Glomerular endothelial cell (primary cell): ENCODE data around the gene ZNF771. TPM values are rescaled to one million over a fixed set of nuclear protein-coding genes. Genes with fewer than 3 reads are reported as not detected.
"Not testable (repeated sequence)": the region's sequence is repeated elsewhere in the genome, so short reads cannot be mapped to it uniquely, and the experiment has no call there.

Experiments used
- DNase-seq: peaks from one replicate; pipeline ENCODE4 v3.0.0-alpha.2; 2011; ENCODE audit warnings: low read depth, low spot score; ENCODE audit errors: extremely low read depth
- total RNA-seq: library from RNA; depleted of rRNA; stranded (reverse); fragments of >200 nt; gene quantifications from 2 replicates; pipeline ENCODE4 v1.2.3, GENCODE V29; 2015

Gene ZNF771
- total RNA-seq, 1 donor from 2014 or later: 19.0 TPM

DNA sequence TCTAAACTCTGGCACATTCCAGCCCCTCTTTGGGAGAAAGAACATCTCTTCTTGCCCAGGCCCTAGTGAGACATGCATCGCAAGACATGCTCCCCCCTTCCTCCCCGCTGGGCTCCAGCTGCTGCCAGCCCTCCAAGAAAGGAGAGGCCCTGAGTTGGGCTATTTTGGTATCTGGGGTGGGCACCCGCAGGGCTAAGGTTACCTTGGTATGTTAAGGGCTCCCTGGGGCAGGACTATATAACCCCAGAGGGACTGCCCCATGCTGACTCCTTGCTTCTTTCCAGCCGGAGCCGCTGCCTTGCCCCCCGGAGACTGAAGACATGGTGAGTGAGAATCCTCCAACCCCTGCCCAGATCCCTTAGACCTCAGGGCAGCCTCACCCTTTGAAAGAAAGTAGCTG lies 32.9 kb upstream of the ZNF771 start, which contains the start of gene MYL11:
Gene MYL11 (plus strand): TSS at position 265 of the 400 bp plus-strand sequence. CDS start 56 bp downstream, at position 321.
- DNase-seq: no peak

DNA sequence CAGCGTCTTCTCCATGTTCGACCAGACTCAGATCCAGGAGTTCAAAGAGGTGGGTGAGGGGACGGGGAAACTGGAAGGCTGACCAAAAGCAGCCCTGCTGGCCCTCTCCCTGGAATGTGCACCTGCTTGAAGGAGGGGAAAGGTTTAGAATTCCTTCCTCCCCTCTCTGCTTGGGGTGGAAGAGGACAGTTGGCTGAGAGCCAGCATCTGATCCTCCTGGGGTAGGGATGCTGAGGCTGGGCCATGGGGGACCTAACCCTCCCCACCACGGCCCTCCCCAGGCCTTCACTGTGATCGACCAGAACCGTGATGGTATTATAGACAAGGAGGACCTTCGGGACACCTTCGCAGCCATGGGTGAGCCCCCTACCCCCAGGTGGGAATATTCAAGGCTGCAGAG lies 31.5 kb upstream of the ZNF771 start:
- DNase-seq: no peak

DNA sequence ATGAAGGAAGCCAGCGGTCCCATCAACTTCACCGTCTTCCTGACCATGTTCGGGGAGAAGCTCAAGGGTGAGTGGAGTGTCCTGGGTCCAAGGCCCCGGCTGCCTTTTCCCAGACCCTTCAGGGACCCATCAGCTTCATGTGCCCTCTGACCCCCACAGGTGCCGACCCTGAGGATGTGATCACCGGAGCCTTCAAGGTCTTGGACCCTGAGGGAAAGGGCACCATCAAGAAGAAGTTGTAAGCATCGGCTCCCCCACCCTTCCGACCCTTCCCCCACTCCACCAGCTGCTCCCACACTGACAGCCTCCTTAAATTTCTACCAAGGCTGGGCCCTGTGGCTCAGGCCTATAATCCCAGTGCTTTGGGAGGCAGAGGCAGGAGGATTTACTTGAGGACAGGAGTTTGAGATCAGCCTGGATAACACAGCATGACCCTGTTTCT lies 30.9 kb upstream of the ZNF771 start:
- no peak for DNase-seq

DNA sequence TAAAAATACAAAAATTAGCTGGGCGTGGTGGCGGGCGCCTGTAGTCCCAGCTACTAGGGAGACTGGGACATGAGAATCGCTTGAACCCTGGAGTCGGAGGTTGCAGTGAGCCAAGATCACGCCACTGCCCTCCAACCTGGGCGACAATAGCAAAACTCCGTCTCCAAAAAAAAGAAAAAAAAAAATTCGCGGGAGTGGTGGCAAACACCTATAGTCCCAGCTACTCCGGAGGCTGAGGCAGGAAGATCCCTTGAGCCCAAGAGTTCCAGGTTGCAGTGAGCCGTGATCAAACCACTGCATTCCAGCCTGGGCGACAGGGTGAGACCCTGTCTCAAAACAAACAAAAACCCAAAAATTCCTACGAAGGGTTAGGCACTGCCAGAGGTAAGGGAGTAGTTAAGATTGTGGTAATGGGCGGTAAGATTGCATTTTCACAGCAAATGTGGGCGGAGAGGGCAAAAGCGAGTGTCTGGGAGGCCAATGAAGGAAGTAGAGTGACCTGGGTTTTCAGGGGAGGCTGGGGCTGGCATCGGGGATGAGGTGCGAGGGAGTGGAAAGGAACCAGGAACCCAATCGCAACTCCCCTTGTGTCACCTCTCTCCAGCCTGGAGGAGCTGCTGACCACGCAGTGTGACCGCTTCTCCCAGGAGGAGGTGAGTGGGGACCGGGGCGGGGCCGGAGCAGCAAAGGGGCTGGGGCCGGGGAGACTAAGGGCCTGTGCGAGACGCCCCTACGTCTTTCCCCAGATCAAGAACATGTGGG lies 30.2 kb upstream of the ZNF771 start:
- DNase-seq: no peak

DNA sequence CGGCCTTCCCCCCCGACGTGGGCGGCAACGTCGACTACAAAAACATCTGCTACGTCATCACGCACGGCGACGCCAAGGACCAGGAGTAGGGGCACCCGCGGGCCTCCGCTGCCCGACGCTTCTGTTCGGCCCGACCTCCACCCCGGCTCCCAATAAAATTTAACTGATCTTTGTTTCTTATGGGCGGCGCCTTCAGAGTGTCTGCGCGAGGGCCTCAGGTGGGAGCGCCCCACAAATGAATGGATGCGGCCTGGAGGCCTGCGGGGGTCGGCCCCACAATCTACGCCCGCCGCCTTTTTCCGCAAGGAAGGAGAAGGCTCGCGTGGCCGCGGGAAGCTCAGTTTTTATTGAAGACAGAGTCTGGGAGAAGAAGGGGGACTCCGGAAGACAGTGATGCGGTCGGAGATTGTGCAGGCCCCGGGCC lies 29.6 kb upstream of the ZNF771 start:
- DNase-seq: no peak

DNA sequence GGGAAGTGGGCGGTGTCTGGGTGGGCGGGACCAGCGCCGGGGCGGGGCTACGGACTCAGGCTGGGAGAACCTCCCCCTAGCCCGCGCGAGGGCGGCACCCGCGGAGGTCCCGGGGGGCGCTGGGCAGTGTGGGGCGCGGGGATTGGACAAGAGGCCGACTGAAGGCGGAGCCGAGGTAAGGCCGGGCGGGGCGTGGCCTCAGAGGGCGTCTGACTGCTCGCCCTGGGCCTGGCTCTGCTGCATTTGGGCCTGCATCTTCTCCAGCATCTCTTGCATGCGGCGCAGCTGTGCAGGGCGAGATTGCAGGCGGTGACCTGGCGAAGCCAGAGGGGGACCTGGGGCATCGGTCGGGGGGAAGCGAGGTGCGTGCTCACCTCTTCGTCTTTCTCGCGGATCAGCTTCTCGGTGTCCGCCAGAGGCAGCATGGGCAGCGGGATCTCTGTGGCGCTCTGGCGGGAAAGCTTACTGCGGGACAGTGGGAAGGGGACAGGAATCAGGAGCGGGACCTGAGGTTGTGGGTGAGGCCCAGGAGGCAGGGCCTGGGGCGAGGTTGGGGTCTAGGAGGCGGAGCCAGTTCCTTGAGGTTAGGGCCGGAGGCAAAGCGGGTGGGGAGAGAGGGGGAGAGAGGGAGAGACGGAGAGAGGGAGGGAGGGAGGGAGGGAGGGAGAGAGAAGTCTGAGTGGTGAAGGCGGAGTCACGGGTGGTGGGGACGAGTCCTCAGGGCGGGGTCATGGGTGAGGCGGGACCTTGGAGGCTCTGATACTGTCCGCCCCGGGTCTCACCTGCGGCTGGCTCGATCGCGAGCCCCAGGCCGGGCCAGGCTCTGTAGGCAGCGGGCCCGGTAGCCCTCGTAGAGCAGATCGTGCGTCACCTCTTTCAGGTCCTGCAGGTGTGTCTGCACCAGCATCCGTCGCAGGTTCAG lies 28.9 kb upstream of the ZNF771 start:
- no peak for DNase-seq

DNA sequence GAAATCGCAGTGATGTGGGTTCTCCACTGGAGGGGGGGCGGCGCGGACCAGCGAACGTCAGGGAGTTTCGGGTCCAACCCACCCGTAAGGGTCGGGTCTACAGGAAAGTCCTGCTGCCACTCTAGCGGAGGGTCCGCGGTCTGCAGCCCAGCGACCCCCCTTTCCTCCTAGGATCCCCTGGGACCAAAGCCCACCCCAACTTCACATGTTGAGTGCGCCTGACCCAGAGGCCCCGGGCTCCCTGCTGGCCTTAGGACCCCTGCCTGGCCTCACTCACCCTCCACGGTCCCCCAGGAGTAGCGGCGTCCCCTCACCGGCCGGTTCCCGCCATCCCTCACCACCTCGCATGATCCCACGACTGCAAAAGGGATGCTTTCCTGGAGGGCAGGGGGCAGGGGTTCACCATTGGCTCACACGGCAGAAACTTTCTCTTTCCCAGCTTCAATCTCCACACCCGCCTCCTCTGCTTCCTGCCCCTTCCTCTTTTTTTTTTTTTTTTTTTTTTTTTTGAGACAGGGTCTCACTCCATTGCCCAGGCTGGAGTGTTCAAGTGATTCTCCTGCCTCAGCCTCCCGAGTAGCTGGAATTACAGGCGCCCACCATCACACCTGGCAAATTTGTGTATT lies 28.1 kb upstream of the ZNF771 start:
- DNase-seq: no peak

DNA sequence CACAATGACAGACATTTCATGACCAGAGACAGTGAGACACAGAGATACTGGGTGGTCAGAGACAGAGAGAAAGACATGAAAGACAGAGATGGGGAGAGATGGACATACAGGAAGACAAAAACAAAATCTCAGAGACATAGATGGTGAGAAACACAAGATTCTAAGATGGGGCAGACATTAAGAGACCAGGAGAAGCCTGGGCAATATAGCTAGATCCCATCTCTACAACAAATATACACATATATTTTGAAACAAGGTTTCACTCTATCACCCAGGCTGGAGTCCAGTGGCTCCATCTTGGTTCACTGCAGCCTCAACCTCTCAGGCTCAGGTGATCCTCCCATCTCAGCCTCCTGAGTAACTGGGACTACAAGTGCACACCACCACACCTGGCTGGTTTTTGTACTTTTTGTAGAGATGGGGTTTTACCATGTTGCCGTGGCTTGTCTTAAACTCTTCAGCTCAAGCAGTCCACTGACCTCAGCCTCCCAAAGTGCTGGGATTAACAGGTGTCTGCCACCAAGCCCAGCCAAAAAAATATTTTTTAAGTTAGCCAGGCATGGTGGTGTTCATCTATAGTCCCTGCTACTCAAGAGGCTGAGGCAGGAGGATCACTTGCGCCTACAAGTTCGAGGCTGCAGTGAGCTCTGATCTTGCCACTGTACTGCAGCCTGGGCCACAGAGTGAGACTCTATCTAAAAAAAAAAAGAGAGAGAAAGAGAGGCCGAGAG lies 27.2 kb upstream of the ZNF771 start:
- no peak for DNase-seq

DNA sequence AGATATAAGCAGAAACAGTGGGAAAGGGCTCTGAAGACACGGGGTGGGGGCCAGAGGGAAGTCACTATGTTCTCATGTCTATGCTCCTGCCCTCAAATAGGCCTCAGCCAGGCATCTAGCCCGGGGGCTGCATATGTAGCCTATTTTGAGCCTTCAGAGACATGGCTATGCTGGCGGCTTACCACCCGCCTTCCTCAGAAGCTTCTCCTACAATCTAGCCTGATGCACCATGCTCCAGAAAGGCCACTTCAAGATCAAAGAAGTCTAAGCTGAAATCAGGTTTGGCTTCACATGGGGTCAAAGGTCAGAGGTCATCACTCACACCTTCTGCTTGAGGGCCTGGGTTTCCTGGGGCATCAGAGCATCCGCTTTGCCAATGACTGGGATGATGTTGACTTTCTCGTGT lies 26.6 kb upstream of the ZNF771 start:
- no peak for DNase-seq

DNA sequence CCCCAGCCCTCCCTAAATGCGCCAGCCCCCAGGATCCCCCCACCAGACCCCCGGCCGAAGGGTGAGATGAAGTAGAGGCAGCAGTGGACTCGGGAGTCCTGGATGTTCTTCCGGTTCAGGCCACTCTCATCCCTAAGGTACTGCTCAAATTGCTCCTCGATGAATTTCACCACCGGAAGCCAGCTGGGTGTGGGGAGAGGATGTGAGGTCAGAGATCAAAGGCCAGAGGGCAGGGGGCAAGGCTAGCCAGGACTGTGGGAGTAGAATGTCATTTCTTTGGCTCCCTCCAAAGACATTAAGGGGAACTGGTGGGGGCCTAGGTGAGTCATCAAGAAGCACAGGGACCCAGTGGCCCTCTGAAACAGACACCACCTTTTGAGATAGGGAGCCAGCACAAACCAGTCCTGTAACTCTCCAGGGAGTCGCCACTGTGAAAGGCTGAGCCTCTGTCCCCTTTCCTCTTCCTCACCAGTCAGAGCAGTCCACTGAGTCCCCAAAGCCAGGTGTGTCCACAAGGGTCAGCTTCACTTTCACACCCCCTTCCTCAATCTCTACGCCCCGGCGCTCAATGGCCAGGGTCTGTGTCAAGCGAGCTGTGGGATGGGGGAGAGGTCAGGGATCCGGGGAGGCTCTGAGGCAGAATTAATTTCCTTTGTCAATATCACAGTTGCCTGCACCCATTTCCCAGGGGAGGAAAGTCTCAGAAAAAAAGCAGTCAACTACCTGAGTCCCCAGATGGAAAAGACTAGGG lies 25.9 kb upstream of the ZNF771 start:
- no peak for DNase-seq

DNA sequence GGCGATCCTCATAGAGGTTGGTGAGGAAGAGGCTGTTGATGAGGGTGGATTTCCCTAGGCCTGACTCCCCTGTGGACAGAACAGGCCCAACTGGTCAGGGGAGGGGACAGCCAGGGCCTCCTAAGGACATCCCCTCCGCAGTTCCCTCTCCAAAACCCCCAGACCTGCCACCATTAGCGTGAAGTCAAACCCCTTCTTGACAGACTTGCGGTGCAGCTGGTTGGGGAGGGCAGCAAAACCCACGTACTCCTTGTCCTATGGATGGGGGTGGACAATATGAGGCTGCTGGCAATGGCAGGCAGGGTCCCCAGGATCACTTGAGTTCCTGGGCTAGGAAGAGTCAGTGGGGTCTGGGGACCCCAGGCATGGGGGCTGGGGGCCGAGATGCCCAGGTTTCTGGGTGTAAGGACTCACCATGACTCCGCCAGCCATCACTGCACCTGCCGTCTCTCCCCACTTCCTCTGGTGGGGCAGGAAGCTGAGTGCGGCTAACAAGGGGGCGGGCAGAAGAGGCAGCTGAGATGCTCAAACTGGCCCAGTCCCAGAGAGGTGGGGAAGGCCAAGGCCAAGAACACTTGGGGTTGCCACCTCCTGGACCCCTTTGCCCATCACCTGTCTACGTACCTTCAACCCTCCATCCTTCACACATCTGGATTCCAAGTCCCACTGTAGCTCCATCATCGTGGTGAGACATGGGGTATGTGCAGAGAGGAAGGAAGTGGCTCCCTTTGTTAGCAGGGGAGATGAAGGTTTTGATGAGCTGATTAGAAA lies 25.1 kb upstream of the ZNF771 start, which contains the start of gene SEPTIN1:
Gene SEPTIN1 (minus strand): TSS at position 451 of the 771 bp plus-strand sequence. CDS start 19 bp downstream, at position 432.
- no peak for DNase-seq

DNA sequence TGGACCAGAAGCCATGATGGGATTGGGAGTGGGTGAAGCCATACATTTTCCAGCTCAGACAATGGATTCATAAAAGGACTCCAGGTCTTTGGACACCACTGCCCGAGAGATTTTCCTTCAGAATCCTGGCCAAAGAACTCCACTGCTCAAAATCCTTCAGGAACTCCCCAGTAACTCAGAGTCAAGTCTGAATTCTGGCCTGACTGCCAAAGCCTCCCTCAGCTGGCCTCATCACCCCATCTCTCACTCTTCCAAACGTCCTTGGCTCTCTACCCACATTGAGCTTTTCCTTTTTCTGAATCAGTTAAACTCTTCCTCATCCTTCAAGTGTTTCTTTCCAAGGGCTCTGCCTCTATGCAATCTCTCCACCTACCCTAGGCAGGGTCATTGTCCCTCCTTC lies 23.9 kb upstream of the ZNF771 start:
- DNase-seq: no peak

DNA sequence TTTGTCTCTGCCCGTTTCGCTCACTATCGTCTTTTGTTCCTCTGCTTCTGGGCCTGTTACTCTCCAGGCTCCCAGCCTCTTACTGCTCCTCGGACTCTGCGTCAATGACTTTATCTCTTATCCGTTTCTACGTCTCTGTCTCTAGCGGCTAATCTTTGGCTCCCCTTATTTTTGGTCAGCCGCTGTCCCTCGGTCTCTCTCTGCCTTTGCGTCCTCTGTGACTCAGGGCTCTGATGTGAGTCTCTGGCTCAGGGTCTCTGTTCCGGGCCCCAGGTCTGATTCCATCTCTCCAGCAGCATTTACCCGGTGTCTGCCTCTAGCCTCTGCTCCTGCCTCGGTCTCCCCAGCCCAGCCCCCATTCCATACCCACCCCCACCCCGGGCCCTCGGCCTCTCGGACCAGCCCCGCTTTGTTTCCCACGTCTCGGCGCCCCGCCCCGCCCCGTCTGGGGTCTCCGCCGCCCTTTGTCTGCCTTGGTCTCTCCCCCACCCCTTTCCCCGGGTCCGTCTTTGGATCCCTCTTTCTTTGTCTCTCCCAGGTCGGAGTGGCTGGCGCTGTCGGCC lies 12.7 kb upstream of the ZNF771 start:
- no peak for DNase-seq

DNA sequence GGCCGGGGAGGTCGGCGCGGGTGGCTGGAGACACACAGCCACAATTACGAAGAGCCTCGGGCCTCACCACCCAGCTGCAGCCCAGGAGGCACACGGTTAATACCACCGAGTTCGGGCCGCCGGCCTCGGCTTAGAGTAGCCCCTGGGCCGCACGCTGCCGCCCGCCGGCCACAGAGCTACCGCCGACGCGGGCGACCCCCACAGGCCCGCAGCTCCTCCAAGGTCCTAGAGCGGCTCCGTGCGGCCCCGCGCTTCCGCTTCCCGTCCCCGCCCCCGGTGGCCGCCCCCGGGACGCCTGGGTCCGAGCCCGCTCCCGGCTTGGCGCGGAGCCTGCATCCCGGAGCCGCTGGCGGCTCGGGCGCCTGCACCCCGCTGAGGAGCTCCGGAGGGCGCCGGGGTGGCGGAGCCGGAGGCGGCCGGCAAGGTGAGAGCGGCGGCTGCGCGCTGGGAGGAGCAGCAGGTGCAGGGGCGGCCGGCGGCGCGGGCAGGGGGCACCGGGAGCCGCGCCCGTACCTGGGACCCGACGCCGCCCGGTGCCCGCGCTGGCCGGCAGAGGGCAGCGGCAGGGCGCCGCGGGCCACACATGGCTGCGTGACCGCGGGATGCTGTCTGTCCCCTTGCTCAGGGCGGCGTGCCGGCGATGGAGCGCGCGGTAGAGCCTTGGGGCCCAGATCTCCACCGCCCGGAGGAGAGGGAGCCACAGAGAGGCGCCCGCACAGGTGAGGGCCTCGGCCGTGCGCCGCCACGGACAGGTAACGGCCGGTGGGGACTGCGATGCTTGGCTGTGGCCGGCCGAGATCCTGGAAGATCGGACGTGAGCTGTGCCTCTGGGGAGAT lies 12.0 kb upstream of the ZNF771 start, which contains the start of gene ZNF48:
Gene ZNF48 (plus strand): TSS at position 266 of the 837 bp plus-strand sequence. CDS start 375 bp downstream, at position 641.
- DNase-seq: no peak

DNA sequence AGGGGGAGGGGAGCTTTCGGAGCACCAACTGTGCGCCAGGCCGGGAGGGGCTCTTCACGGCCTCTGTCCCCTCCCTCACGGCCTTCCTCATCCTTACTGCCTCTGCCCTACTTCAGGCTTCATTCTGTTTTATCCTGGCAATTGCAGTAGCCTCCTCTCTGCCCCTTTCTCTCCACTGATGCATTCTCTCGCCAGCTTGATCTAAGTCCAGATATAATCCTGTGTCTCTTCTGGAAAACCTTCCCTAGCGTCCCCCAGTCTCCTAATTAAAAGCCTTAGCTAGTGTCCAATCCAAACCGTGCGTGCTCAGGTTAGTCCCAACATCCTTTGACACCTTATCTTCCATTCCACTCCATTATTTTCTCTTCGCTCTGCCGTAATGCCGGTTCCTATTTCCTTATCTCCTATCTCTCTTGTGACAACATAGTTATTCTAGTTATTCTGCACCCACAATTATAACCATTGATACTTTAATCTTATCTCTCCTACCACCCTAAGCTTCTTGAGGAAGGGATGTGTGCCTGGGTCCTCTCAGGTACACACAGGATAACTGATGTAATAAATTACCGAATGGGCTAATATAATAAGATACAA lies 11.3 kb upstream of the ZNF771 start:
- DNase-seq: no peak

DNA sequence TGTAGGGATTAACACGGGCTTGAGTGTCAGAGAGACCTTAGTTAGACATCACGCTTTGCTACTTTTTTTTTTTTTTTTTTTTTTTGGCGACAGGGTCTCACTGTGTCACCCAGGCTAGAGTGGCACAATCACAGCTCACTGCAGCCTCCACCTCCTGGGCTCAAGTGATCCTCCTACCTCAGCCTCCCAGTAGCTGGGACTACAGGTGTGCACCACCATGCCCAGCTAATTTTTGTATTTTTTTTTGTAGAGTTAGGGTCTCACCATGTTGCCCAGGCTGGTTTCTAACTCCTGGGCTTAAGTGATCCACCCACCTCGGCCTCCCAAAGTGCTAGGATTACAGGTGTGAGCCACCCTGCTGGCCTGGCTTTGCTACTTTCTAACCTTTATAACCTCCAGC lies 10.8 kb upstream of the ZNF771 start:
- not testable (repeated sequence) for DNase-seq

DNA sequence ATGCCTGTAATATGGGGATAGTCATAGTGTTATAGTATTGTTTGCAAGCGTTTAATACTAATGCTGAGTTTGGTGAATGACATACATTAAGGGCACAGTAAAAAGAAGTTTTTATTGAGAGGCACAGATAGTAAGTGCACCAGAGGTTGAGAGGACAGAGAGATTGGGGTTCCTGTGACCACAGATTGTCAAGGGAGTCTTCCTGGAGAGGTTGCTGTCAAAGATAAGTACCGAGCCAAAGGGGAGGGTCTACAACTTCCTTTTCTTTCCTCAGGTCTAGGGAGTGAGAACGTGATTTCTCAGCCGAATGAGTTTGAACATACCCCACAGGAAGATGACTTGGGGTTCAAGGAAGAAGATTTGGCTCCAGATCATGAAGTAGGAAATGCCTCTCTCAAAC lies 10.3 kb upstream of the ZNF771 start:
- no peak for DNase-seq
